Hematopoietic multipotent progenitor cell (in vitro differentiated cells): ENCODE measurements around the gene CLDN16. TPM values are rescaled to one million over a fixed set of nuclear protein-coding genes. Genes with fewer than 3 reads are reported as not detected.

Experiments used
- DNase-seq, 3 donors: peaks; one replicate each; pipeline ENCODE4 v3.0.0-alpha.2; 2011 to 2015; ENCODE audit warnings: low read depth in 2 of 3, low spot score in 2 of 3
- total RNA-seq: library from RNA; depleted of rRNA; stranded (reverse); fragments of >200 nt; gene quantifications from one replicate; pipeline ENCODE4 v1.2.3, GENCODE V29; 2012

The CLDN16 gene
- total RNA-seq, 1 donor = not detected

DNA sequence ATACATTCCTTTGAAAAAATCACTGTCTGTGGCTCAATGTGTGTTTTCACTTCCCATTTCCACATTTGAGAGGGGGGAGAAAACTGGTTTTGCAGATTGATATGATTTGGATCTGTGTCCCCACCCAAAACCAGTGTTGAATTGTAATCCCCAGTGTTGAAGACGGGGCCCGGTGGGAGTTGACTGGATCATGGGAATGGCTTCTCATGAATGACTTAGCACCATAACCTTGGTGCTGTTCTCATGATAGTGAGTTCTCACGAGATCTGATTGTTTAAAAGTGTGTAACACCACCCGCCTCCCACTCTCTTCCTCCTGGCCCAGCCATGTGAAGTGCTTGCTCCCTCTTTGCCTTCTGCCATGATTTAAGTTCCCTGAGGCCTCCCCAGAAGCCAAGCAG, 45.7 kb downstream of the CLDN16 start:
- no peak for DNase-seq

- no peak for DNase-seq
Observed at GRCh38 chr3:190435618-190436017, 47.7 kb downstream of the CLDN16 start.

DNA sequence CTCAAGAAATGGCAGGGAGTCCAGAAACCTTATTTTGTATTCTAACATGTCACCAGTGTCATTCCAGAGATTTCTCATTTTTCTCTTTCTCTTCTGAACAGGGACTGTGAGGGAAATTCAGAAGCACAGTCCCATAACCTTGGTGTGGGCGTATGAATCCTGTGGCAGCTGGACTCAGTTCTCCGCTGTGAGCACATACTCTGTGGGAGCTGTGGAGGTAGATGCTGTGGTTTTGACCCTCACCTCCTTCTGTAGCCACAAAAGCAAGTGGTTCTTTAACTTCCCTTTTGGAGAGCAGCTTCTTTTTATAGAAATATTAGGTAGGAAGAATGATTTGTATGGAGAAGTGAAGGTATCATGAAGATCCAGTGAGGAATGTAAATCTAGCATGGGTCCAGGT, 48.4 kb downstream of the CLDN16 start:
- DNase-seq = peak in 1 of 3 donors; percentile 20

GRCh38 chr3:190442240-190442639, 54.3 kb downstream of the CLDN16 start:
- no peak for DNase-seq

DNA sequence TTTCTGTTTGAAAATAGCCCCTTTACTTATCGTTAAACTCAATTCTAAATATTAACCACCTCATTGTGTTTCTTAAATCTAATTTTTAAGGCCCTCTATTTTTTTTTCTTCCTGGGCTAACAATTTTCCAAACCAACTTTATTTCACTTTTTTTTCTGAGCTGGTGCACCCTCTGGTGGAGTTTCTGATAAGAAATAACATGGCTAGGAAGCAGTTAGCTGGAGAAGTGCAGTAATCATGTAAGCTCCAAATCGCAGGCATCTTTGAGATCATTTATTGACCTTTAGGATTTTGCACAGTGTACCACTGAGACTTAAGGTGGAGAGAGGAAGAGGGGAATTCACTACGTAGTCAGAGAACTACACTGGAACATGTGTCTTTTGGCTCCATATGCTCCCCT, 55.3 kb downstream of the CLDN16 start:
- DNase-seq = peak in 1 of 3 donors; percentile 27

DNA sequence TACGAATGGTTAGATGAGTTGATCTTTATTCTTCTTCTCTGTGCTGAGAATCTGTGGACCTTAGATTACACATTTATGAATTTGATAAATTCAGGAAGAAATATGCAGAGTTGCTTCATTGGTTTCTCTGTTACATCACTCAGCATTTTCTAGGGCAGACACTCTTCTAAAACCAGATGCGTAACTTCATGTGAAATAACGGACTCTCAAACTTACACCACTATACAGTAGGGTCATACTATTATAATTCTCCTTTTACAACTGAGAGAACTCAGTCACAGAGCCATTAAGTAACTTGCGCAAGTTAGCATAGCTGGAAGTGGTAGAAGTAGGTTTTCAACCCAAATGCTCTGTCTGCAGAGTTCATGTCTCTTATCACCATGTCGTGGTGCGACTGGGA, 56.0 kb downstream of the CLDN16 start:
- DNase-seq = no peak

GRCh38 chr3:190444576-190445145, 56.7 kb downstream of the CLDN16 start:
- DNase-seq = no peak

DNA sequence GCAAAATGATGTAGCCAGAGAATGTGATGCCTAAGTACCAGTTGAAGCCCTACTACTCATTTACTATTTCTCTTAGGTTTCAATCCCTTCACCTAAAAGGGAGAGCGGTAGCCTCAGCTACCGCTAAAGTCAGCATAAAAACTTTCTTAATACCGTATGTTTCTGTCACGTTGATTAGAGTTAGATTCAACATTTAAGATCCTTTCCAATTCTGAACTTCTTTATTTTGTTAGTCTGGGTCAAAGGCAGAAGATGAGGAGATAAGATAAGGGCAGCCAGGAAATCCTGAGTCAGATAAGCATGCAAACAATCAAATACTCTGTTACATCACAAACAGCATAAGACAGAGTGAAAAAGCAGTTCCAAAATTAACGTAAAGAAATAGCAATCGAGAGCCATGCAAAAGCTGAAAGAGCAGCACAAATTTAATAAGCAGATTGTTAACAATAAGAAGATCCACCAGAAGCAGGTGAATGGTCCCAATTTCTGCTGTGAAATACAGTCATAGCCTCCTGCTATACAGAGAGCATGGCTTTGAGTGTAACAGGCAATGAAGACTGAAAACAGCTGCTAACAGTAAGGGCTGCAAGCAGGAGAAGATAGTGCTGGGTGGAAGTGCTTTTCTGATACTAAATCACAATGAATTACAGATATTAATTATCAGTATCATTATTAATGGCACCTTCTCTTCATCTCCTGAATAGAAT, 58.8 kb downstream of the CLDN16 start:
- DNase-seq = peak in 1 of 3 donors; percentile 58

DNA sequence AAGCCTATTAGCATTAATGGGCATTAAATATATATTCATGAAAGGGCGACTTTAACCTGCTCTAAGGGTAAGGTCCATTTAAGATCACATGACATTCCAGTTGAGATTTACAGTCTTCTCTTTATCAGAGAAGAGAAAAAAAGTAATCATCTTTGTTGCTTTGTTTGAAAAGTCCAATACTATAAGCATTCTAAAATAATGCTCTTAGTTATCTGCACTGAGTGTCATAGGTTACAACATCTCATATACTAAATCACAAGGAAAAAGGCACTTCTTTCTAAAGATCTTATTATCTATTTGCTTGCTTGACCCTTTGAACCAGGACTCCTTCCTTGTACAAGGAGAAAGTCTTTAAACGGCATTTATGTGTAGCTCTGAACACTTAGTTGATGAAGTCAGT, 60.3 kb downstream of the CLDN16 start:
- DNase-seq = no peak

GRCh38 chr3:190449801-190450200, 61.8 kb downstream of the CLDN16 start, which contains the start of gene TMEM207:
Gene TMEM207, minus strand, starts transcription at chr3:190449901. Its CDS starts 92 bp downstream, at chr3:190449809.
- no peak for DNase-seq

DNA sequence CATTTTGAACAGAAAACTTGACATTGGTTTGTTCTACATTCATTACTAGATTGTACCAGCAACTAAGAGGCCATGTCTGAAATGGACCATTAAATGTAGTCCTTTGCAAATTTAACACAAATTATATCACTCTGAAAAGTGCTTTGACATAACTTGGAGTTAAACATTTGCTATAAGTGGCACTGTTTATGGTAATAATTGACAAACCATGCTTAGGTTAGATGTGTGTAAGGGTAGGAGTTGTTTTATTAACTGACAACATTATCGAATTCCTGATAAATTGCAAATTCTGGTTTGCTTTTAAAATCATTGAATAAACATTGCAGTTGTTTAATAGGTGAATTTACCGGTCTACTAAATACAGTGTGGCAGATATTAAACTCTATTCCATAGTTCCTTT, 67.9 kb downstream of the CLDN16 start:
- no peak for DNase-seq

GRCh38 chr3:190456770-190457169, 68.8 kb downstream of the CLDN16 start:
- no peak for DNase-seq

DNA sequence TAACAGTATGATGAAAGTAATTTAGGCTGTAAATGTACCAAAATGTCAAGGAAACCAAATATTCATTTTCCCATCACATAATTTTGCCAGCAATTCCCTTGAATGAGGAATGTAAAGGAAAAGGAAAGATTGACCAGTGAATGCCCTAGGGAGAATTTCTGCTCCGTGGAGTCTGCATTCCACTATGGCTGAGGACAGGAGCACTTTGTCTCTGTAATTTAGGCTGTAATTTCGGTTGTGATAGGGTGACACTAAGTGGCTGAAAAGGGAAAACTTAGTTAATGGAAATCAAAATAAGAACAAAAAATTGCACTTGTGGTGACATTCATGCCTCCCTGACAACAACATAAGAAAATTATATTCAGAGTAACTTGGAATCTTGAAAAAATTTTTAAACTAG, 70.1 kb downstream of the CLDN16 start:
- no peak for DNase-seq

Other genes with a start within 250 kb of the CLDN16 start
- gene CLDN1, start 65.7 kb upstream of the CLDN16 start, total RNA-seq = not detected
- not detected for gene TMEM207, start 61.7 kb downstream of the CLDN16 start, total RNA-seq
- 10.5 TPM for gene IL1RAP, start 125.9 kb downstream of the CLDN16 start, total RNA-seq